CD8-positive, alpha-beta memory T cell (primary cell): ENCODE data around the gene NANP. TPM values are rescaled to one million over a fixed set of nuclear protein-coding genes. Genes with fewer than 3 reads are reported as not detected.
"Not testable (repeated sequence)": the region's sequence is repeated elsewhere in the genome, so short reads cannot be mapped to it uniquely, and the experiment has no call there.

Experiments
- CTCF ChIA-PET: fragments of 350-600 bp; sonication (Branson Sonifier 250); formaldehyde crosslinking; loops from one replicate; lab custom pipeline; 2021; ENCODE audit warnings: antibody characterized with exemption; lab: Charles Lee
- POLR2A ChIA-PET: fragments of 350-600 bp; sonication (Branson Sonifier 250); formaldehyde crosslinking; loops from one replicate; lab custom pipeline; 2021; ENCODE audit warnings: antibody characterized with exemption; lab: Charles Lee
- DNase-seq, 5 donors: peaks; one replicate each; pipeline versions ENCODE4 v3.0.0 to v3.0.0-alpha.2; 2020 to 2022; ENCODE audit warnings: mixed read lengths in 1 of 5
- H3K27ac ChIP-seq: one replicate; pipeline ENCODE4 v1.7.0; 2013; ENCODE audit warnings: low read depth, mild to moderate bottlenecking, low read length, moderate library complexity
- H3K27me3 ChIP-seq: 2 replicates; pipeline ENCODE4 v1.7.0; 2013; ENCODE audit warnings: low read length, mild to moderate bottlenecking; ENCODE audit not compliant: insufficient read depth, poor library complexity, severe bottlenecking
- H3K36me3 ChIP-seq: 2 replicates; pipeline ENCODE4 v1.7.0; 2013; ENCODE audit warnings: mild to moderate bottlenecking, low read length, moderate library complexity; ENCODE audit not compliant: insufficient read depth
- H3K4me1 ChIP-seq: 2 replicates; pipeline ENCODE4 v1.7.0; 2013; ENCODE audit warnings: mild to moderate bottlenecking, low read length, moderate library complexity; ENCODE audit not compliant: insufficient read depth
- H3K4me3 ChIP-seq: 2 replicates; pipeline ENCODE4 v1.7.0; 2013; ENCODE audit warnings: mild to moderate bottlenecking, low read length
- H3K9me3 ChIP-seq: 2 replicates; pipeline ENCODE4 v1.7.0; 2013; ENCODE audit warnings: mild to moderate bottlenecking, low read length
- H3K27ac Mint-ChIP-seq, 8 donors: one replicate each; pipeline ENCODE4 v1.8.0; 2020 to 2021; ENCODE audit warnings: mixed read lengths in 8 of 8, mild to moderate bottlenecking in 6 of 8, inconsistent platforms in 3 of 8, moderate library complexity in 3 of 8
- H3K27me3 Mint-ChIP-seq, 2 donors: one replicate each; pipeline ENCODE4 v1.8.0; 2020 to 2021; ENCODE audit warnings: mixed read lengths in 2 of 2, mild to moderate bottlenecking in 1 of 2, moderate library complexity in 1 of 2
- H3K36me3 Mint-ChIP-seq, 3 donors: one replicate each; pipeline ENCODE4 v1.8.0; 2020 to 2021; ENCODE audit warnings: mixed read lengths in 3 of 3, inconsistent platforms in 1 of 3, mild to moderate bottlenecking in 1 of 3
- H3K4me1 Mint-ChIP-seq, 3 donors: one replicate each; pipeline ENCODE4 v1.8.0; 2020 to 2021; ENCODE audit warnings: mixed read lengths in 3 of 3, inconsistent platforms in 1 of 3, mild to moderate bottlenecking in 1 of 3
- H3K4me3 Mint-ChIP-seq, 7 donors: one replicate each; pipeline ENCODE4 v1.8.0; 2020 to 2021; ENCODE audit warnings: mixed read lengths in 7 of 7, mild to moderate bottlenecking in 6 of 7, moderate library complexity in 4 of 7, inconsistent platforms in 2 of 7
- H3K9me3 Mint-ChIP-seq, 5 donors: one replicate each; pipeline ENCODE4 v1.8.0; 2020 to 2022; ENCODE audit warnings: mixed read lengths in 5 of 5, mild to moderate bottlenecking in 3 of 5, moderate library complexity in 2 of 5, inconsistent platforms in 1 of 5
- polyA plus RNA-seq: library from polyadenylated mRNA; unstranded; fragments of 300-500 nt; fragmentation: Illumina TruSeq; gene quantifications from one replicate; pipeline ENCODE4 v1.2.3, GENCODE V29; 2021
- total RNA-seq, 2 experiments: library from RNA; stranded (reverse); gene quantifications; one replicate each; pipeline ENCODE4 v1.2.3, GENCODE V29; 2021

NANP gene
- total and polyA plus RNA-seq, 3 experiments from 2014 or later = 0.87 to 6.2 (median 5.4) TPM

GRCh38 chr20:25644814-25645213, 21.0 kb upstream of the NANP start:
- Mint-ChIP-seq H3K36me3 (peaks cover 7 to 21% (median 14%) of the 10 kb centered on the region in 3 donors), H3K4me1 (peaks cover 11 to 12% (median 12%) of the 10 kb centered on the region in 3 donors), H3K4me3 (no peak overlapping the region), H3K9me3 (no peaks in the 10 kb centered on the region), H3K27me3 (no peaks in the 10 kb centered on the region), H3K27ac (no peak overlapping the region)
- Histone ChIP-seq H3K27ac (no peak overlapping the region), H3K9me3 (no peaks in the 10 kb centered on the region), H3K4me1 (no peaks in the 10 kb centered on the region), H3K36me3 (no peaks in the 10 kb centered on the region), H3K4me3 (no peak overlapping the region), H3K27me3 (no peaks in the 10 kb centered on the region)
- ChIA-PET POLR2A (no interaction called here), CTCF (no interaction called here)
- DNase-seq = no peak

GRCh38 chr20:25643716-25644115, 19.9 kb upstream of the NANP start:
- no peaks in the 10 kb centered on the region for H3K9me3 ChIP-seq
- no peaks in the 10 kb centered on the region for H3K27me3 ChIP-seq
- peak overlapping the region in 3 of 7 donors; percentile 10 to 37 (median 24) for H3K4me3 Mint-ChIP-seq
- H3K27ac Mint-ChIP-seq = peak overlapping the region in 7 of 8 donors; percentile 13 to 83 (median 52)
- H3K27ac ChIP-seq = no peak overlapping the region
- H3K9me3 Mint-ChIP-seq = no peaks in the 10 kb centered on the region
- H3K4me1 Mint-ChIP-seq = peaks cover 11 to 12% (median 12%) of the 10 kb centered on the region in 3 donors
- H3K4me3 ChIP-seq = no peak overlapping the region
- ChIA-PET CTCF (no interaction called here), POLR2A (no interaction called here)
- peak in 2 of 5 donors; percentile 3 to 17 for DNase-seq
- no peaks in the 10 kb centered on the region for H3K27me3 Mint-ChIP-seq
- H3K36me3 ChIP-seq = no peaks in the 10 kb centered on the region
- H3K4me1 ChIP-seq = no peaks in the 10 kb centered on the region
- peaks cover 7 to 18% (median 14%) of the 10 kb centered on the region in 3 donors for H3K36me3 Mint-ChIP-seq

GRCh38 chr20:25637247-25637646, 13.4 kb upstream of the NANP start:
- Histone ChIP-seq H3K27ac (no peak overlapping the region), H3K4me1 (no peaks in the 10 kb centered on the region), H3K36me3 (no peaks in the 10 kb centered on the region), H3K27me3 (no peaks in the 10 kb centered on the region), H3K4me3 (no peak overlapping the region), H3K9me3 (no peaks in the 10 kb centered on the region)
- no peaks in the 10 kb centered on the region for H3K4me1 Mint-ChIP-seq
- peaks cover 2 to 15% (median 6%) of the 10 kb centered on the region in 5 donors for H3K9me3 Mint-ChIP-seq
- peaks cover 0 to 2% of the 10 kb centered on the region in 2 donors for H3K27me3 Mint-ChIP-seq
- POLR2A ChIA-PET = no interaction called here
- DNase-seq = no peak
- CTCF ChIA-PET = no interaction called here
- peaks cover 10 to 29% (median 29%) of the 10 kb centered on the region in 3 donors for H3K36me3 Mint-ChIP-seq
- H3K4me3 Mint-ChIP-seq = no peak overlapping the region
- no peak overlapping the region for H3K27ac Mint-ChIP-seq

GRCh38 chr20:25632940-25633790, 9.4 kb upstream of the NANP start:
- DNase-seq = no peak
- Mint-ChIP-seq H3K27me3 (peaks cover 0 to 3% of the 10 kb centered on the region in 2 donors), H3K27ac (no peak overlapping the region), H3K4me1 (no peaks in the 10 kb centered on the region), H3K36me3 (peaks cover 10 to 37% (median 27%) of the 10 kb centered on the region in 3 donors), H3K9me3 (peaks cover 2 to 15% (median 6%) of the 10 kb centered on the region in 5 donors), H3K4me3 (no peak overlapping the region)
- Histone ChIP-seq H3K4me1 (no peaks in the 10 kb centered on the region), H3K27ac (no peak overlapping the region), H3K36me3 (no peaks in the 10 kb centered on the region), H3K4me3 (no peak overlapping the region), H3K27me3 (no peaks in the 10 kb centered on the region), H3K9me3 (no peaks in the 10 kb centered on the region)
- ChIA-PET POLR2A (no interaction called here), CTCF (no interaction called here)

- peaks cover 2 to 21% (median 9%) of the 10 kb centered on the region in 3 donors for H3K36me3 Mint-ChIP-seq
- H3K4me3 Mint-ChIP-seq, H3K4me1 ChIP-seq, H3K9me3 ChIP-seq, H3K27me3 Mint-ChIP-seq, H3K9me3 Mint-ChIP-seq, POLR2A ChIA-PET, DNase-seq, H3K4me3 ChIP-seq, CTCF ChIA-PET, H3K36me3 ChIP-seq, H3K27ac ChIP-seq, H3K4me1 Mint-ChIP-seq, H3K27me3 ChIP-seq: not testable (repeated sequence)
- peak overlapping the region in 1 of 8 donors; percentile 6 for H3K27ac Mint-ChIP-seq
These were observed 6.8 kb upstream of the NANP start for GRCh38 chr20:25630615-25631014.

GRCh38 chr20:25629816-25630499, 6.1 kb upstream of the NANP start:
- Histone ChIP-seq H3K36me3 (no peaks in the 10 kb centered on the region), H3K27me3 (no peaks in the 10 kb centered on the region), H3K4me1 (no peaks in the 10 kb centered on the region), H3K9me3 (no peaks in the 10 kb centered on the region), H3K4me3 (no peak overlapping the region), H3K27ac (no peak overlapping the region)
- Mint-ChIP-seq H3K27ac (no peak overlapping the region), H3K27me3 (peaks cover 0 to 2% of the 10 kb centered on the region in 2 donors), H3K9me3 (peaks cover 0 to 2% (median 0%) of the 10 kb centered on the region in 5 donors), H3K4me3 (peak overlapping the region in 1 of 7 donors; percentile 31), H3K4me1 (no peaks in the 10 kb centered on the region), H3K36me3 (peaks cover 2 to 16% (median 4%) of the 10 kb centered on the region in 3 donors)
- ChIA-PET POLR2A (no interaction called here), CTCF (no interaction called here)
- no peak for DNase-seq

GRCh38 chr20:25626779-25627178, 3.0 kb upstream of the NANP start:
- H3K9me3 Mint-ChIP-seq = peaks cover 0 to 2% (median 0%) of the 10 kb centered on the region in 5 donors
- H3K36me3 Mint-ChIP-seq = peaks cover 0 to 8% (median 6%) of the 10 kb centered on the region in 3 donors
- Histone ChIP-seq H3K36me3 (no peaks in the 10 kb centered on the region), H3K27ac (no peak overlapping the region), H3K4me1 (peaks cover 13% of the 10 kb centered on the region), H3K9me3 (no peaks in the 10 kb centered on the region), H3K4me3 (no peak overlapping the region), H3K27me3 (no peaks in the 10 kb centered on the region)
- peaks cover 19 to 23% (median 19%) of the 10 kb centered on the region in 3 donors for H3K4me1 Mint-ChIP-seq
- peak overlapping the region in 1 of 7 donors; percentile 64 for H3K4me3 Mint-ChIP-seq
- no peak for DNase-seq
- H3K27me3 Mint-ChIP-seq = peaks cover 0 to 3% of the 10 kb centered on the region in 2 donors
- ChIA-PET POLR2A (no interaction called here), CTCF (no interaction called here)
- H3K27ac Mint-ChIP-seq = no peak overlapping the region

- ChIA-PET POLR2A (no interaction called here), CTCF (interaction anchor here (1.4 kb wide), 1 partner anchor 9 kb away, joined by 4 read pairs; no protein-coding TSS in a partner anchor)
- peaks cover 0 to 6% (median 5%) of the 10 kb centered on the region in 3 donors for H3K36me3 Mint-ChIP-seq
- peak overlapping the region; percentile 79 for H3K27ac ChIP-seq
- peaks cover 0 to 1% of the 10 kb centered on the region in 2 donors for H3K27me3 Mint-ChIP-seq
- H3K4me3 ChIP-seq = peak overlapping the region; percentile 88
- H3K9me3 ChIP-seq = no peaks in the 10 kb centered on the region
- peaks cover 13% of the 10 kb centered on the region for H3K4me1 ChIP-seq
- no peak for DNase-seq
- H3K4me3 Mint-ChIP-seq = peak overlapping the region; percentile 88 to 98 (median 96)
- peaks cover 19 to 24% (median 22%) of the 10 kb centered on the region in 3 donors for H3K4me1 Mint-ChIP-seq
- peak overlapping the region; percentile 87 to 97 (median 92) for H3K27ac Mint-ChIP-seq
- H3K9me3 Mint-ChIP-seq = peaks cover 0 to 2% (median 0%) of the 10 kb centered on the region in 5 donors
- H3K27me3 ChIP-seq = no peaks in the 10 kb centered on the region
- H3K36me3 ChIP-seq = no peaks in the 10 kb centered on the region
These were observed 706 bp upstream of the NANP start for GRCh38 chr20:25624500-25624939.
